Dermis microvascular lymphatic vessel endothelial cell (primary cell): ENCODE results near the gene DNLZ. TPM values are rescaled to one million over a fixed set of nuclear protein-coding genes. Genes with fewer than 3 reads are reported as not detected.
"Not testable (repeated sequence)": the region's sequence is repeated elsewhere in the genome, so short reads cannot be mapped to it uniquely, and the experiment has no call there.

Experiments used
- DNase-seq, 2 donors: peaks; one replicate each; pipeline versions ENCODE4 v3.0.0 to v3.0.0-alpha.2; 2010; ENCODE audit warnings: low read depth in 2 of 2
- total RNA-seq: library from RNA; depleted of rRNA; stranded (reverse); fragments of >200 nt; gene quantifications from 2 replicates; pipeline ENCODE4 v1.2.1, GENCODE V29; 2014

The DNLZ gene
- total RNA-seq, 1 donor from 2014 or later, result 15.0 TPM

- DNase-seq, result no peak
Observed at GRCh38 chr9:136359774-136360718, 3.5 kb downstream of the DNLZ start.

GRCh38 chr9:136358888-136359287 is 4.7 kb downstream of the DNLZ start:
- DNase-seq, result no peak

- DNase-seq, result no peak
Observed at GRCh38 chr9:136358016-136358415, 5.5 kb downstream of the DNLZ start.

GRCh38 chr9:136357202-136357725 is 6.3 kb downstream of the DNLZ start:
- no peak for DNase-seq

GRCh38 chr9:136355616-136356557 is 7.7 kb downstream of the DNLZ start:
- no peak for DNase-seq

GRCh38 chr9:136354592-136355085 is 8.9 kb downstream of the DNLZ start:
- DNase-seq, result no peak

GRCh38 chr9:136353757-136354488 is 9.6 kb downstream of the DNLZ start:
- DNase-seq, result no peak

- no peak for DNase-seq
Observed at GRCh38 chr9:136353088-136353487, 10.5 kb downstream of the DNLZ start.

GRCh38 chr9:136352682-136353081 is 10.9 kb downstream of the DNLZ start:
- DNase-seq, result no peak

- not testable (repeated sequence) for DNase-seq
Observed at GRCh38 chr9:136351868-136352267, 11.7 kb downstream of the DNLZ start.

- no peak for DNase-seq
Observed at GRCh38 chr9:136351252-136351800, 12.2 kb downstream of the DNLZ start.

- DNase-seq, result no peak
Observed at GRCh38 chr9:136349546-136349945, 14.0 kb downstream of the DNLZ start.

- no peak for DNase-seq
Observed at GRCh38 chr9:136348691-136349090, 14.9 kb downstream of the DNLZ start.

GRCh38 chr9:136347472-136348256 is 15.9 kb downstream of the DNLZ start:
- peak; percentile 14 to 45 for DNase-seq

- DNase-seq, result no peak
Observed at GRCh38 chr9:136346927-136347465, 16.5 kb downstream of the DNLZ start.

GRCh38 chr9:136346157-136346481 is 17.4 kb downstream of the DNLZ start:
- DNase-seq, result no peak

GRCh38 chr9:136345281-136346156 is 18.0 kb downstream of the DNLZ start:
- peak; percentile 27 to 51 for DNase-seq

- no peak for DNase-seq
Observed at GRCh38 chr9:136344544-136345280, 18.8 kb downstream of the DNLZ start.
